Peyer's patch (tissue), 4 donors: ENCODE data around the gene ZMIZ1. TPM values are rescaled to one million over a fixed set of nuclear protein-coding genes. Genes with fewer than 3 reads are reported as not detected.

Experiments
- DNase-seq, 3 donors: peaks; one replicate each; pipeline ENCODE4 v3.0.0-alpha.2; 2017 to 2019
- H3K27ac ChIP-seq, 4 donors: fragments of 200-600 bp; sonication (generic); one replicate each; pipeline ENCODE4 v1.5.1; 2016 to 2019
- H3K27me3 ChIP-seq, 2 donors: fragments of 200-600 bp; sonication (generic); one replicate each; pipeline ENCODE4 v1.5.1; 2019
- H3K36me3 ChIP-seq, 3 donors: fragments of 200-600 bp; sonication (generic); one replicate each; pipeline ENCODE4 v1.5.1; 2016 to 2019
- H3K4me1 ChIP-seq, 4 donors: fragments of 200-600 bp; sonication (generic); one replicate each; pipeline ENCODE4 v1.5.1; 2016 to 2019
- H3K4me3 ChIP-seq, 4 donors: fragments of 200-600 bp; sonication (generic); 1 replicate in 3 of 4; 2 replicates in 1 of 4; pipeline ENCODE4 v1.5.1; 2016 to 2019; ENCODE audit warnings: mild to moderate bottlenecking in 1 of 4
- H3K9me3 ChIP-seq, 4 donors: fragments of 200-600 bp; sonication (generic); one replicate each; pipeline ENCODE4 v1.5.1; 2016 to 2019; ENCODE audit warnings: mild to moderate bottlenecking in 1 of 4
- POLR2A ChIP-seq, 2 donors: fragments of 450-650 bp; IDR thresholded peaks; one replicate each; pipeline ENCODE4 v1.5.1; 2017; ENCODE audit warnings: antibody characterized with exemption in 2 of 2, mild to moderate bottlenecking in 2 of 2, moderate library complexity in 2 of 2
- total RNA-seq, 4 donors: library from RNA; depleted of rRNA; stranded (reverse); fragments of >200 nt; gene quantifications; one replicate each; pipeline ENCODE4 v1.1.0, GENCODE V29; 2016
- TF ChIP-seq, protein P1 (sequence below), 6 experiments: fragments of 450-650 bp in 4 of 6; fragments of 200-600 bp in 2 of 6; sonication (generic) in 1 of 6; IDR thresholded peaks; one replicate each; pipeline ENCODE4 v1.5.1; 2017 to 2019; ENCODE audit warnings: antibody characterized with exemption in 6 of 6, mild to moderate bottlenecking in 3 of 6, moderate library complexity in 1 of 6

Gene ZMIZ1
- total RNA-seq, 4 donors from 2014 or later = 40.4 to 86.7 (median 73.2) TPM

DNA sequence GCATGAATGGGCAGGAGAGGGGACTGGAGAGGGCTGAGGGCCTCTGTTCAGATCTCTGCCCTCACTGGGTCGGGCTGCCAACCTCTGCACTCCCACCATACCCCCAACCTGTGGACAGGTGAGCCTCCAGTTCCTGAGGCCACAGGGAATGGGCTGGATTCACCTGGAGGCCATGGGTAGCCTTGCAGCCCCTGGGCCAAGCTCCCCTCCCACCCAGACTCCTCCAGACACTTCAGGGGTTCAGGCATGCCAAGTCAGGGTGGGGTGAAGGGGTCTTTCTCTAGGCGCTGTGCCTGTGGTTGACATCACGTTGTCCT, 80.5 kb downstream of the ZMIZ1 start:
- Histone ChIP-seq H3K9me3 (no peaks in the 10 kb centered on the region), H3K36me3 (no peaks in the 10 kb centered on the region), H3K4me1 (peaks cover 0 to 87% (median 16%) of the 10 kb centered on the region in 4 donors), H3K27me3 (no peaks in the 10 kb centered on the region), H3K27ac (peak overlapping the region; percentile 63 to 80 (median 70)), H3K4me3 (no peak overlapping the region)
- TF ChIP-seq POLR2A (IDR thresholded peaks at IDR 0.05) = no peak
- TF ChIP-seq, protein P1, sequence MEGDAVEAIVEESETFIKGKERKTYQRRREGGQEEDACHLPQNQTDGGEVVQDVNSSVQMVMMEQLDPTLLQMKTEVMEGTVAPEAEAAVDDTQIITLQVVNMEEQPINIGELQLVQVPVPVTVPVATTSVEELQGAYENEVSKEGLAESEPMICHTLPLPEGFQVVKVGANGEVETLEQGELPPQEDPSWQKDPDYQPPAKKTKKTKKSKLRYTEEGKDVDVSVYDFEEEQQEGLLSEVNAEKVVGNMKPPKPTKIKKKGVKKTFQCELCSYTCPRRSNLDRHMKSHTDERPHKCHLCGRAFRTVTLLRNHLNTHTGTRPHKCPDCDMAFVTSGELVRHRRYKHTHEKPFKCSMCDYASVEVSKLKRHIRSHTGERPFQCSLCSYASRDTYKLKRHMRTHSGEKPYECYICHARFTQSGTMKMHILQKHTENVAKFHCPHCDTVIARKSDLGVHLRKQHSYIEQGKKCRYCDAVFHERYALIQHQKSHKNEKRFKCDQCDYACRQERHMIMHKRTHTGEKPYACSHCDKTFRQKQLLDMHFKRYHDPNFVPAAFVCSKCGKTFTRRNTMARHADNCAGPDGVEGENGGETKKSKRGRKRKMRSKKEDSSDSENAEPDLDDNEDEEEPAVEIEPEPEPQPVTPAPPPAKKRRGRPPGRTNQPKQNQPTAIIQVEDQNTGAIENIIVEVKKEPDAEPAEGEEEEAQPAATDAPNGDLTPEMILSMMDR (IDR thresholded peaks at IDR 0.05) = no peak
- no peak for DNase-seq

DNA sequence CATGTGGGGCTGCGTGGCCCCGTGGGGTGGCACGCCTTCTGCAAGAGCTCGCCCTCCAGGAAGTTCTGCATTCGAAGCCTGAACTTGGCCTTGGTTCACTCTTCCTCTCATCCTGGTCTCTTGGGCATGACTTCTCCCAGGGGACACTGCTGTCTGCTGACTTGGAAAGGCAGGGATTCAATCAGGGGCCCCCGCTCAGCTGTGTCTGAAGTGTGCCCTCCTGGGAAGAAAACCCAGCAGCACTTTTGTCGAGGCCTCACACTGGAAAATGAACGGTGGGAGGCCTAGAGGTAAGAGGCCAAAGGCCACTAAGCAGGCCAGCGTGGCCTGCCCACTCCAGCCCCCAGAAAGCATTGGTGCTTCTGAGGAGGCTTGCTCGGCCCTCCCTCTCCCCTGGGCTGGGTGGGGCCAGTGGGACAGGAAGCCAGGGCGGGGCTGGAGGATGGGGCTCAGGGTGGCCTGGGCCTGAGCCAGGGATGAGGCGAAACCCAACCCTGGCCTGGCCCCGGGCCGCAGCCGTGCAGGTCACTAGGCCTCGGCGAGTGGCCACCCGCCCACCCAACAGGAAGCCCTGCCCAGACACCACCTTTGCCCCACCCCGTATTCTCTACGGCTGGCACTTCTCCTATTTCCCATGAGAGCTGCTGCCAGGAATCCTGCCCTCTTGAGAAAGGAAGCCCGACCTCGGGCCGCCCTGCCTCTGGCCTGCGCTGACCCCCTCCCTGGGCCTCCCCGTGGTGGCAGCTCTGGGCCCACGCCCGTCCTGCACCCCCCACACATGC, 81.1 kb downstream of the ZMIZ1 start:
- Histone ChIP-seq H3K27me3 (no peaks in the 10 kb centered on the region), H3K27ac (peak overlapping the region; percentile 63 to 80 (median 70)), H3K4me1 (peaks cover 0 to 87% (median 16%) of the 10 kb centered on the region in 4 donors), H3K36me3 (no peaks in the 10 kb centered on the region), H3K4me3 (no peak overlapping the region), H3K9me3 (no peaks in the 10 kb centered on the region)
- DNase-seq = peak; percentile 62 to 86 (median 79)
- TF ChIP-seq, protein P1 (IDR thresholded peaks at IDR 0.05) = no peak
- TF ChIP-seq POLR2A (IDR thresholded peaks at IDR 0.05) = no peak

DNA sequence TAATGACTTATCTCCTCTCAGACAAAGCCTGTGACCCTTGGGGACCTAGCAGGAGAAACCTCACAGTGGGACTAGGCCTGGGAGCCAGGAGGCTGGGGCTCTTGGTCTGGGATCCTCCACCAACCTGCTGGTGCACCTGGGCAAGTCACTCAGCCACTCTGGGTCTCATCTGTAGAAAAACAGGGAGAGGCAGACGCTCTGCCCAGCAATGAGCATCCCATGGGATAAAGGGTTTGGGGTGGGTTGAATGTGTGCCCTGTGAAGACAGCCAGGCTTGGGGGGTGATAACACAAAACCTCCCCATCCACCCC, 81.6 kb downstream of the ZMIZ1 start:
- no peaks in the 10 kb centered on the region for H3K36me3 ChIP-seq
- no peak for DNase-seq
- no peaks in the 10 kb centered on the region for H3K9me3 ChIP-seq
- H3K4me1 ChIP-seq = peaks cover 0 to 87% (median 16%) of the 10 kb centered on the region in 4 donors
- H3K4me3 ChIP-seq = no peak overlapping the region
- no peaks in the 10 kb centered on the region for H3K27me3 ChIP-seq
- H3K27ac ChIP-seq = peak overlapping the region; percentile 63 to 80 (median 70)
- TF ChIP-seq, protein P1 (IDR thresholded peaks at IDR 0.05) = no peak
- no peak for TF ChIP-seq POLR2A (IDR thresholded peaks at IDR 0.05)

DNA sequence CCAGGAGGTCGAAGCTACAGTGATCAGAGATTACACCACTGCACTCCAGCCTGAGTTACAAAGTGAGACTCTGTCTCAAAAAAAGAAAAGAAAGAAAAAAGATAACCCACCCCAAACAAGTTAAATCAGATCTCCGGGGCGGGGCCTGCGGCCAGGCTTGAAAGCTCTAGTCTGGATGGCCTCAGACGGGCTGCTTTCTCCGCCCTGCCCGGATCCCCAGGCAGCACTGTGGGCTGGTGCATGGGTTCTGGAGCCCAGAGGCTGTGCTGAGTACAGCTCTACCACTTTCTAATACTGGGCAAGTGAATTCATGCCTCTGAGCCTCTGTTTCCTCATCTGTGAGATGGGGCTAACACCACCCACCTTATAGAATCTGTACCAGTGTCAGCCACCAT, 83.7 kb downstream of the ZMIZ1 start:
- no peaks in the 10 kb centered on the region for H3K36me3 ChIP-seq
- H3K4me1 ChIP-seq = peaks cover 0 to 87% (median 16%) of the 10 kb centered on the region in 4 donors
- H3K27me3 ChIP-seq = no peaks in the 10 kb centered on the region
- no peak for DNase-seq
- no peaks in the 10 kb centered on the region for H3K9me3 ChIP-seq
- H3K4me3 ChIP-seq = no peak overlapping the region
- H3K27ac ChIP-seq = peak overlapping the region in 3 of 4 donors; percentile 63 to 80 (median 69)
- TF ChIP-seq, protein P1 (IDR thresholded peaks at IDR 0.05) = no peak
- TF ChIP-seq POLR2A (IDR thresholded peaks at IDR 0.05) = no peak

DNA sequence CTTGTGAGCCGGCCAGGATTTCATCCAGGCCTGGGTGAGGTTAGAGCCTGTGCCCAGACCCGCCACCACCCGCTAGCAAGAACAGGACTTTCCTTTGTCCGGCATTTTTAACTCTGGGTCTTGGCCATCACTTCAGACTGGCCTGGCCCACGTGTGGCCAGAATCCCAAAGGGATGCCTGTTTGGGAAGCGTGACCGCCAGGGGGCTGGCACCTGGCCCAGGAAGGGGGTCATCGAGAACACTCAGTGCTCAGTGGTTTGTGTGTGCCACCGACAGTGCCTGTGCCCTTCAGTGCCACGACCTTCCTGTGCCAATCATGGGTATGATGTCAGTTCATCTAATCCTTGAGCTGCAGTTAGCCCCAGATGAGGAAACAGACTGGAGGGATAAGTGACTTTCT, 85.0 kb downstream of the ZMIZ1 start:
- no peak for DNase-seq
- H3K4me3 ChIP-seq = no peak overlapping the region
- no peaks in the 10 kb centered on the region for H3K9me3 ChIP-seq
- peak overlapping the region in 1 of 4 donors; percentile 27 for H3K27ac ChIP-seq
- no peaks in the 10 kb centered on the region for H3K27me3 ChIP-seq
- no peaks in the 10 kb centered on the region for H3K36me3 ChIP-seq
- TF ChIP-seq, protein P1 (IDR thresholded peaks at IDR 0.05) = no peak
- TF ChIP-seq POLR2A (IDR thresholded peaks at IDR 0.05) = no peak
- peaks cover 0 to 87% (median 16%) of the 10 kb centered on the region in 4 donors for H3K4me1 ChIP-seq
